GM12875 (cell line): ENCODE results near the gene BLOC1S5.

ENCODE experiments used
- H3K4me3 ChIP-seq: one replicate; pipeline ENCODE4 v1.5.1; 2011; ENCODE audit warnings: low read depth, low read length, control low read depth
- TF ChIP-seq, protein P1 (sequence below): IDR thresholded peaks from 2 replicates; pipeline ENCODE4 v1.5.1; 2011; ENCODE audit warnings: low read depth, mild to moderate bottlenecking, control low read depth, inconsistent platforms, low read length, moderate library complexity, borderline replicate concordance; ENCODE audit not compliant: insufficient read depth

Gene BLOC1S5

GRCh38 chr6:7979831-7980230, 84.4 kb downstream of the BLOC1S5 start:
- TF ChIP-seq, protein P1, sequence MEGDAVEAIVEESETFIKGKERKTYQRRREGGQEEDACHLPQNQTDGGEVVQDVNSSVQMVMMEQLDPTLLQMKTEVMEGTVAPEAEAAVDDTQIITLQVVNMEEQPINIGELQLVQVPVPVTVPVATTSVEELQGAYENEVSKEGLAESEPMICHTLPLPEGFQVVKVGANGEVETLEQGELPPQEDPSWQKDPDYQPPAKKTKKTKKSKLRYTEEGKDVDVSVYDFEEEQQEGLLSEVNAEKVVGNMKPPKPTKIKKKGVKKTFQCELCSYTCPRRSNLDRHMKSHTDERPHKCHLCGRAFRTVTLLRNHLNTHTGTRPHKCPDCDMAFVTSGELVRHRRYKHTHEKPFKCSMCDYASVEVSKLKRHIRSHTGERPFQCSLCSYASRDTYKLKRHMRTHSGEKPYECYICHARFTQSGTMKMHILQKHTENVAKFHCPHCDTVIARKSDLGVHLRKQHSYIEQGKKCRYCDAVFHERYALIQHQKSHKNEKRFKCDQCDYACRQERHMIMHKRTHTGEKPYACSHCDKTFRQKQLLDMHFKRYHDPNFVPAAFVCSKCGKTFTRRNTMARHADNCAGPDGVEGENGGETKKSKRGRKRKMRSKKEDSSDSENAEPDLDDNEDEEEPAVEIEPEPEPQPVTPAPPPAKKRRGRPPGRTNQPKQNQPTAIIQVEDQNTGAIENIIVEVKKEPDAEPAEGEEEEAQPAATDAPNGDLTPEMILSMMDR = no peak
- no peak overlapping the region for H3K4me3 ChIP-seq

DNA sequence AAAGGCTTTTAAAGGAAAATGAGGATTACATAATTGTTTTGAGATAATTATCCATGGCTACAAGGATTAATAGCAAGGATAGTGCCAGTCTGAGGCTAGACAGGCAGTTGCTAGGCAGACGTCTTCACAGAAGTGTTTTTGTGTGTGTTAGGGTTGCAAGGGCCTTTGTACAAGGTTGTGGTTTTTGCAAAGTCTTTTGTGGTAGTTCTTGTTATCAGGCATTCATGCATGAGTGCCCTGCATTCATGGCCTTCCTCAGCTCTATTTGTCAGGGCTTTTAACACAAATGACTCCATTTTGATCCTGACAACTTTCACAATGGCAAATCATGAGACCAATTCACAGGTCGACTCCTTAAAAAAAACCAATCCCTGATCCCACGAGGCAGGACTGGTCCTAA, 85.5 kb downstream of the BLOC1S5 start:
- no peak overlapping the region for H3K4me3 ChIP-seq
- TF ChIP-seq, protein P1 = no peak

- TF ChIP-seq, protein P1 = no peak
- no peak overlapping the region for H3K4me3 ChIP-seq
Observed at GRCh38 chr6:7976485-7977056, 87.6 kb downstream of the BLOC1S5 start.

DNA sequence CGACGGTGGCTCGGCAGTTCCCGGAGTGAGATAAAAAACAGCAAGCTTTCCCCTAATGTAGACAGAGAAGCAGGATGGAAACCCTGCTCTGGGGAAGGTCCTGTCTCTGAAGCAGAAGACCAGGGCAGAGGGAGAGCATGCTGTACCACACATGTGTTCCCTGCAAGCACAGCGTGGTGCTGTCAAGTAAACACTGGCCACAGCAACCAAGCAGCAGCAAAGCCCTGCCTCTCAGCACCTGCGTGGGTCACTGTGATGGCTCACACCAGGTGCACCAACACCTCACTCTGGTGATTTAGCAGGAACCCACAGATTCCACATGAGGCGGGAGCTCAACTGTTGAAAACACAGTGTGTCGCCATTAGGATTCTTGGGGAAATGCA, 88.4 kb downstream of the BLOC1S5 start:
- no peak overlapping the region for H3K4me3 ChIP-seq
- TF ChIP-seq, protein P1 = no peak

DNA sequence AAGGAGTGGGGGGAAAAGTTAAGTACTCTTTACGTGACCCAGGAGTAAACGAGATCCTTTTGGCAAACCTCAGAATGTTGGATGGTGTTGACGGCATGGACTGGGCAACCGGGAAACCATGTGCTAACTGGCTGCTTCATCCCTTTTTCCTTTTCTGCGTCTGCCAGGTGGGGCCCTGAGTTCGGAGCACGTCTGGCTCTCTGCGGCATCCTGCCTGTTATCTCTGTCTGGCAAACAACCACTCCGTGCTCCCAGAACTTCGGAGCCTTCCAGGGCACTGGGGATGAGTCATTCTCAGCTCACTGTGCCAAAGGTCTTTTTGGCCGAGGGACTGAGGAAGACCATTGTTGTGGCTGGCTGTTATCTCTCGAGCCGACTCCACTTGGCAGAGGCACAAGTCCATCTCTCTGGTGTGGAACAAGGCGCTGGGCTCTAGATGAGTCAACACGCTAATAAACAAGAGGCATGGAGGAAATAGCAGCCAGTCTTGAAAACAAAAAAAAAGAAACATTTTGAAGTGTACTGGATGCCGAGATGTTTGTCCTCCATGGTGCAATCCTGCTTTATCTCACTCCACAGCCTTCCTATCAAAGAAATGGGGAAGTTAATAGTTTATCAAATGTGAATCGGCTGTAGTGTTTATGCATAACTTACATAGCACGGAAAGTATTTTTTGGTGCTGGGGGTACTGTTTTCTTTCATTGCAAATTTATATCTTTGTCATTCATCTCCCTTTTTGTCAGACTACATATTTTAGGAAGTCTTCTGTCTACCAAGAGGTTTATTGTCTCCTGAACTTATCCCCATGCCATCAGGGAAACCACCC, 89.0 kb downstream of the BLOC1S5 start:
- H3K4me3 ChIP-seq = no peak overlapping the region
- TF ChIP-seq, protein P1 = no peak

DNA sequence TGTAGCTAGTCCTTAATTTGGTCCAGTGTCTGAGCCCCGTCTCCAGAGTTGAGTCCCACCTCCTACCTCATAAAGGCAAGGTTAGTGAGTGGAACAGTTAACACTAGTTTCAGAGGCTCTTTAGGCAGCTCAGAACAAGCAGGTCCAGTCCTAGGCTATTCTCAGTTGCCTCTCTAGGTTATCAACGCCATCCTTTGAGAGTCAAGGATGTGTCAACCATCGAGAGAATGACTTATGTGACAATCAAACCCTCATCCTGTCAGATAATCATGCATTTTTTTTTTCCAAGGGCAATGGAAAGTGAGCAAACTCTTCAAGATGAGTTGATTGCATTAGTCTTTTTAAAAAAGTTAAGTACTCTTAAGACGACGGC, 89.6 kb downstream of the BLOC1S5 start:
- no peak overlapping the region for H3K4me3 ChIP-seq
- TF ChIP-seq, protein P1 = no peak

- TF ChIP-seq, protein P1 = no peak
- H3K4me3 ChIP-seq = no peak overlapping the region
Observed at GRCh38 chr6:7973584-7973983, 90.6 kb downstream of the BLOC1S5 start.
